GM12878 (cell line): ENCODE results near the gene ADCY10. TPM values are rescaled to one million over a fixed set of nuclear protein-coding genes. Genes with fewer than 3 reads are reported as not detected.

Source experiments
- ATAC-seq: fragments of 200-7000 bp; cut with Tn5 transposase; 3 replicates; pipeline ENCODE4 v1.9.1; 2020; ENCODE audit warnings: mild to moderate bottlenecking, moderate library complexity
- BruUV-seq: library from RNA; stranded (reverse); fragments of 400-500 nt; replicated peaks from 2 replicates; lab custom pipeline; 2021; lab: Mats Ljungman, UMichigan
- CTCF ChIA-PET: fragments of 300-600 bp; sonication (Branson Sonifier 250); formaldehyde crosslinking; extraction: SDS; loops from one replicate; lab custom pipeline; 2021; ENCODE audit warnings: inconsistent platforms; lab: Yijun Ruan, JAX
- POLR2A ChIA-PET: fragments of 350-600 bp; formaldehyde crosslinking; extraction: SDS; loops from one replicate; lab custom pipeline; 2021; ENCODE audit warnings: inconsistent platforms; lab: Charles Lee
- RAD21 ChIA-PET: fragments of 300-600 bp; sonication (Branson Sonifier 250); formaldehyde crosslinking; loops from one replicate; lab custom pipeline; 2023; ENCODE audit warnings: antibody characterized with exemption; ENCODE audit not compliant: unreplicated experiment; lab: Charles Lee
- SMC1A ChIA-PET: fragments of 300-600 bp; sonication (Branson Sonifier 250); formaldehyde crosslinking; loops from one replicate; lab custom pipeline; 2023; ENCODE audit not compliant: unreplicated experiment, uncharacterized antibody; lab: Charles Lee
- DNase-seq: peaks from one replicate; pipeline ENCODE4 v3.0.0-alpha.2; 2011; ENCODE audit warnings: low read depth, low spot score
- FAIRE-seq: peaks from 3 replicates; lab custom pipeline; 2011; peaks lifted over from hg19 to GRCh38; lab: Jason Lieb, UNC
- H2AFZ ChIP-seq: 2 replicates; pipeline ENCODE4 v1.6.0; 2011; ENCODE audit warnings: low read depth, low read length, control low read depth; ENCODE audit not compliant: control insufficient read depth
- H3K27ac ChIP-seq: 2 replicates; pipeline ENCODE4 v1.5.1; 2011; ENCODE audit warnings: control low read depth; ENCODE audit not compliant: control insufficient read depth, insufficient read depth
- H3K27me3 ChIP-seq, 2 experiments: replicated peaks in 1 of 2; 2 replicates each; pipeline versions ENCODE4 v1.6.0 to v1.6.1; 2011; ENCODE audit warnings: low read length in 1 of 2; ENCODE audit not compliant: control insufficient read depth in 2 of 2, insufficient read depth in 2 of 2
- H3K36me3 ChIP-seq, 2 experiments: 2 replicates each; pipeline ENCODE4 v1.5.1; 2011; ENCODE audit warnings: low read length in 1 of 2; ENCODE audit not compliant: control insufficient read depth in 2 of 2, insufficient read depth in 2 of 2
- H3K4me1 ChIP-seq: 2 replicates; pipeline ENCODE4 v1.6.1; 2011; ENCODE audit warnings: mild to moderate bottlenecking, low read length, moderate library complexity, mixed read lengths; ENCODE audit not compliant: control insufficient read depth, insufficient read depth
- H3K4me2 ChIP-seq: 2 replicates; pipeline ENCODE4 v1.6.0; 2011; ENCODE audit warnings: control low read depth; ENCODE audit not compliant: control insufficient read depth, insufficient read depth
- H3K4me3 ChIP-seq: fragments of 200-600 bp; sonication (generic); 2 replicates; pipeline ENCODE4 v1.5.1; 2016
- H3K79me2 ChIP-seq: 2 replicates; pipeline ENCODE4 v1.6.0; 2011; ENCODE audit warnings: low read length; ENCODE audit not compliant: control insufficient read depth, insufficient read depth
- H3K9ac ChIP-seq: 2 replicates; pipeline ENCODE4 v1.8.0; 2011; ENCODE audit warnings: low read length, control low read depth, mixed read lengths; ENCODE audit not compliant: control insufficient read depth, insufficient read depth
- H3K9me3 ChIP-seq: replicated peaks from 3 replicates; pipeline ENCODE4 v1.5.1; 2011; ENCODE audit warnings: mild to moderate bottlenecking, low read length; ENCODE audit not compliant: control insufficient read depth, insufficient read depth
- H4K20me1 ChIP-seq: 2 replicates; pipeline ENCODE4 v1.6.0; 2011; ENCODE audit not compliant: control insufficient read depth, insufficient read depth
- ATF3 ChIP-seq: IDR thresholded peaks from 2 replicates; pipeline ENCODE4 v1.6.1; 2011; ENCODE audit warnings: low read depth, mild to moderate bottlenecking, low read length, moderate library complexity, borderline replicate concordance; ENCODE audit errors: extremely low read depth
- ATF7 ChIP-seq: fragments of 450-650 bp; IDR thresholded peaks from 2 replicates; pipeline ENCODE4 v1.6.1; 2016; ENCODE audit warnings: low read depth, mild to moderate bottlenecking
- CBFB ChIP-seq: IDR thresholded peaks from 2 replicates; pipeline ENCODE4 v1.6.1; 2016; ENCODE audit warnings: antibody characterized with exemption, low read depth
- DPF2 ChIP-seq: fragments of 450-650 bp; IDR thresholded peaks from 2 replicates; pipeline ENCODE4 v1.6.1; 2017; ENCODE audit warnings: mild to moderate bottlenecking
- ESRRA ChIP-seq: IDR thresholded peaks from 2 replicates; pipeline ENCODE4 v1.6.1; 2012; ENCODE audit warnings: mild to moderate bottlenecking, low read length, improper control_type of control experiment
- IRF3 ChIP-seq: fragments of 450-650 bp; IDR thresholded peaks from 2 replicates; pipeline ENCODE4 v1.6.1; 2014; ENCODE audit warnings: mild to moderate bottlenecking
- MYB ChIP-seq: fragments of 150-350 bp; IDR thresholded peaks from 2 replicates; pipeline ENCODE4 v1.6.1; 2014; ENCODE audit warnings: mild to moderate bottlenecking, low read depth, low read length, borderline replicate concordance
- NFYB ChIP-seq: IDR thresholded peaks from 2 replicates; pipeline ENCODE4 v1.6.1; 2011; ENCODE audit warnings: low read depth, mild to moderate bottlenecking, low read length, improper control_type of control experiment, moderate library complexity; ENCODE audit not compliant: insufficient read depth
- RAD51 ChIP-seq: fragments of 450-650 bp; IDR thresholded peaks from 2 replicates; pipeline ENCODE4 v1.6.1; 2016; ENCODE audit warnings: moderate library complexity, mild to moderate bottlenecking, inconsistent platforms
- SKIL ChIP-seq: fragments of 450-650 bp; IDR thresholded peaks from 2 replicates; pipeline ENCODE4 v1.6.1; 2017; ENCODE audit warnings: mild to moderate bottlenecking, low read depth, inconsistent platforms; ENCODE audit not compliant: poor library complexity, severe bottlenecking
- SMAD1 ChIP-seq: fragments of 450-650 bp; IDR thresholded peaks from 2 replicates; pipeline ENCODE4 v1.6.1; 2018; ENCODE audit warnings: mild to moderate bottlenecking, low read depth; ENCODE audit not compliant: partially characterized antibody
- SMARCA5 ChIP-seq: fragments of 450-650 bp; IDR thresholded peaks from 2 replicates; pipeline ENCODE4 v1.6.1; 2017; ENCODE audit warnings: mild to moderate bottlenecking
- SREBF2 ChIP-seq: IDR thresholded peaks from 2 replicates; pipeline ENCODE4 v1.6.1; 2012; ENCODE audit warnings: mild to moderate bottlenecking, low read length
- STAT1 ChIP-seq: fragments of 450-650 bp; conservative IDR thresholded peaks from 2 replicates; pipeline ENCODE4 v1.6.1; 2014; ENCODE audit warnings: antibody characterized with exemption, mild to moderate bottlenecking
- SUPT20H ChIP-seq: IDR thresholded peaks from 2 replicates; pipeline ENCODE4 v1.6.1; 2011; ENCODE audit warnings: low read depth, mild to moderate bottlenecking, low read length, moderate library complexity, borderline replicate concordance; ENCODE audit not compliant: control insufficient read depth
- TARDBP ChIP-seq: IDR thresholded peaks from 2 replicates; pipeline ENCODE4 v1.6.1; 2016; ENCODE audit warnings: borderline replicate concordance
- ZNF207 ChIP-seq: fragments of 450-650 bp; IDR thresholded peaks from 2 replicates; pipeline ENCODE4 v1.6.1; 2014; ENCODE audit warnings: antibody characterized with exemption, mild to moderate bottlenecking, borderline replicate concordance
- WGBS: methylation state at CpG from one replicate; pipeline ENCODE4 v1.1.6; 2016; ENCODE audit warnings: low lambda C conversion rate; ENCODE audit not compliant: insufficient replicate concordance, insufficient coverage; ENCODE audit errors: missing lambda C conversion rate; 5-methylcytosine and 5-hydroxymethylcytosine counted together
- in situ Hi-C: fragments of 300-500 bp; cut with MboI; formaldehyde crosslinking; loops from 9 replicates; pipeline ENCODE4 v1.14.3; 2018; ENCODE audit warnings: mixed read lengths
- intact Hi-C: fragments of 100-400 bp; cut with micrococcal nuclease; formaldehyde crosslinking; loops from one replicate; pipeline ENCODE4 v1.14.2; 2022; ENCODE audit not compliant: unreplicated experiment
- polyA plus RNA-seq, 11 experiments: library from polyadenylated mRNA; depleted of rRNA in 4 of 11; unstranded in 6 of 11; stranded (reverse) in 5 of 11; fragments of >200 nt; fragmentation: Nextera tagmentation in 4 of 11; fragmentation: Illumina TruSeq in 1 of 11; extraction: Ambion mirVana in 4 of 11; extraction: Trizol in 1 of 11; gene quantifications; 1 replicate in 1 of 11; 2 replicates in 10 of 11; pipeline versions ENCODE4 v1.2.1 to v1.2.3, GENCODE V29; 2011 to 2016; ENCODE audit warnings: inconsistent platforms in 2 of 11, missing spikeins in 2 of 11, low read depth in 1 of 11
- total RNA-seq, 4 experiments: library from RNA; depleted of rRNA in 3 of 4; stranded (reverse); fragments of >200 nt in 3 of 4; fragmentation: Illumina TruSeq in 1 of 4; extraction: Trizol in 1 of 4; gene quantifications; 2 replicates each; pipeline versions ENCODE4 v1.2.1 to v1.2.3, GENCODE V29; 2013 to 2021

ADCY10 gene
- total and polyA plus RNA-seq, 10 of the 15 experiments (the other 5 are each of a cell fraction or from before 2014, with no cell fraction given): 0.13 to 0.22 TPM; not detected in 8

GRCh38 chr1:167762061-167762746 is 151.7 kb downstream of the ADCY10 start:
- Histone ChIP-seq H2AFZ (no peak overlapping the region), H3K36me3 (peaks cover 0 to 9% of the 10 kb centered on the region in 2 experiments; a peak in 3 of 4 replicates), H3K4me2 (no peak overlapping the region), H3K9ac (no peak overlapping the region), H3K4me3 (no peak overlapping the region), H3K9me3 (no peaks in the 10 kb centered on the region), H3K27me3 (no peaks in the 10 kb centered on the region), H3K4me1 (no peaks in the 10 kb centered on the region; the same call in 1 of the 2 replicates), H3K79me2 (peaks cover 24% of the 10 kb centered on the region), H4K20me1 (no peaks in the 10 kb centered on the region), H3K27ac (no peak overlapping the region)
- DNase-seq: no peak
- WGBS: 99% methylated on average over 8 of the region's 8 CpGs
- FAIRE-seq: no peak
- ChIA-PET SMC1A (interaction anchor here (0.7 to 1.9 kb wide), 7 partner anchors 9 to 205 kb away, joined by 3 to 11 read pairs (median 3); no protein-coding TSS in a partner anchor), RAD21 (interaction anchor here (1.0 kb wide), 1 partner anchor 9 kb away, joined by 3 read pairs; no protein-coding TSS in a partner anchor), POLR2A (interaction anchor here (1.7 kb wide), 1 partner anchor 13 kb away, joined by 4 read pairs; no protein-coding TSS in a partner anchor), CTCF (interaction anchor here (1.3 to 2.1 kb wide), 2 partner anchors 38 to 47 kb away, joined by 3 to 5 read pairs; no protein-coding TSS in a partner anchor)
- in situ Hi-C loops: no loop called here
- intact Hi-C loops: no loop called here
- ATAC-seq: no peak
- TF ChIP-seq NFYB (no peak), ATF3 (no peak), SMAD1 (no peak), SUPT20H (no peak), ZNF207 (no peak), ATF7 (no peak), SMARCA5 (no peak), CBFB (no peak), TARDBP (no peak), ESRRA (no peak), IRF3 (no peak), SKIL (no peak), STAT1 (no peak), SREBF2 (no peak), RAD51 (no peak), MYB (no peak), DPF2 (no peak)
- BruUV-seq: no TSS peak
